H1 (cell line): ENCODE results near the gene RBM47.

ENCODE experiments used
- CEBPB ChIP-seq: IDR thresholded peaks from 2 replicates; pipeline ENCODE4 v1.6.1; 2012; ENCODE audit warnings: low read depth, low read length
- EZH2 ChIP-seq: fragments of 200-600 bp; sonication (generic); IDR thresholded peaks from 2 replicates; pipeline ENCODE4 v1.7.1; 2012; ENCODE audit warnings: low read depth, mild to moderate bottlenecking, moderate library complexity, low read length, inconsistent platforms; ENCODE audit not compliant: severe bottlenecking
- GABPA ChIP-seq: IDR thresholded peaks from 2 replicates; pipeline ENCODE4 v1.6.1; 2011; ENCODE audit warnings: mild to moderate bottlenecking, low read length, moderate library complexity, borderline replicate concordance; ENCODE audit not compliant: insufficient read depth
- JUND ChIP-seq: IDR thresholded peaks from 2 replicates; pipeline ENCODE4 v1.6.1; 2011; ENCODE audit warnings: mild to moderate bottlenecking, improper control_type of control experiment, low read length
- MAFK ChIP-seq: IDR thresholded peaks from 2 replicates; pipeline ENCODE4 v1.6.1; 2012; ENCODE audit warnings: low read depth, mild to moderate bottlenecking, improper control_type of control experiment, low read length
- POLR2A ChIP-seq, 2 experiments: IDR thresholded peaks; 1 replicate in 1 of 2; 2 replicates in 1 of 2; pipeline ENCODE4 v1.6.1; 2011; ENCODE audit warnings: low read depth in 2 of 2, low read length in 2 of 2, mild to moderate bottlenecking in 2 of 2; ENCODE audit errors: control extremely low read depth in 1 of 2
- POLR2AphosphoS5 ChIP-seq: IDR thresholded peaks from 2 replicates; pipeline ENCODE4 v1.6.1; 2011; ENCODE audit warnings: low read depth, low read length
- SIN3A ChIP-seq, 2 experiments: IDR thresholded peaks in 1 of 2; conservative IDR thresholded peaks in 1 of 2; 2 replicates each; pipeline ENCODE4 v1.6.1; 2011 to 2012; ENCODE audit warnings: low read length in 2 of 2, improper control_type of control experiment in 1 of 2, low read depth in 1 of 2, mild to moderate bottlenecking in 1 of 2
- TCF12 ChIP-seq: IDR thresholded peaks from 2 replicates; pipeline ENCODE4 v1.6.1; 2011; ENCODE audit warnings: low read depth, mild to moderate bottlenecking, low read length
- ZNF274 ChIP-seq: IDR thresholded peaks from 2 replicates; pipeline ENCODE4 v1.7.0; 2012; ENCODE audit warnings: low read length, borderline replicate concordance; ENCODE audit errors: extremely low read depth

- no peak for TF ChIP-seq GABPA
- no peak for TF ChIP-seq POLR2A (IDR thresholded peaks at IDR 0.05; ENCODE audit: control extremely low read depth in 1 of 2, low read depth in 2 of 2, low read length in 2 of 2)
- peak; percentile 99 for TF ChIP-seq CEBPB
- TF ChIP-seq ZNF274 = no peak
- TF ChIP-seq MAFK = no peak
- no peak for TF ChIP-seq EZH2
- TF ChIP-seq SIN3A (conservative IDR thresholded peaks at IDR 0.05 in 1 of 2, IDR thresholded peaks at IDR 0.05 in 1 of 2; ENCODE audit: low read depth in 1 of 2, low read length in 2 of 2) = no peak
- TF ChIP-seq TCF12 = no peak
- TF ChIP-seq POLR2AphosphoS5 = no peak
- TF ChIP-seq JUND = no peak
Measured at GRCh38 chr4:40621592-40622512, 7.8 kb downstream of the RBM47 start.
